Osteocyte (in vitro differentiated cells): ENCODE measurements around the gene IRX4. TPM values are rescaled to one million over a fixed set of nuclear protein-coding genes. Genes with fewer than 3 reads are reported as not detected.
A peak's percentile ranks its signal among the peaks of the same experiment; 100 is the strongest.

Source experiments
- DNase-seq: peaks from one replicate; pipeline ENCODE4 v3.0.0; 2021; ENCODE audit warnings: mixed read lengths; ENCODE audit not compliant: unreplicated experiment; ENCODE audit errors: extremely low spot score
- H3K27ac Mint-ChIP-seq: one replicate; pipeline ENCODE4 v1.8.0; 2021; ENCODE audit warnings: mild to moderate bottlenecking, mixed read lengths; ENCODE audit not compliant: unreplicated experiment
- H3K27me3 Mint-ChIP-seq: one replicate; pipeline ENCODE4 v1.8.0; 2021; ENCODE audit warnings: mixed read lengths; ENCODE audit not compliant: unreplicated experiment
- H3K36me3 Mint-ChIP-seq: one replicate; pipeline ENCODE4 v1.8.0; 2021; ENCODE audit warnings: mixed read lengths; ENCODE audit not compliant: unreplicated experiment
- H3K4me1 Mint-ChIP-seq: one replicate; pipeline ENCODE4 v1.8.0; 2021; ENCODE audit warnings: mixed read lengths; ENCODE audit not compliant: unreplicated experiment
- H3K4me3 Mint-ChIP-seq: one replicate; pipeline ENCODE4 v1.8.0; 2021; ENCODE audit warnings: mild to moderate bottlenecking, moderate library complexity, mixed read lengths; ENCODE audit not compliant: unreplicated experiment
- H3K9me3 Mint-ChIP-seq: one replicate; pipeline ENCODE4 v1.8.0; 2021; ENCODE audit warnings: mixed read lengths; ENCODE audit not compliant: unreplicated experiment
- total RNA-seq: library from RNA; stranded (reverse); gene quantifications from 2 replicates; pipeline ENCODE4 v1.2.1, GENCODE V29; 2021
- TF ChIP-seq, protein P1 (sequence below): fragments of 200-600 bp; sonication (generic); IDR thresholded peaks from 2 replicates; pipeline ENCODE4 v1.5.0; 2021; ENCODE audit warnings: antibody characterized with exemption, mild to moderate bottlenecking, moderate library complexity

IRX4 gene
- total RNA-seq, 1 donor from 2014 or later = not detected

GRCh38 chr5:1885404-1885755 is 2.7 kb upstream of the IRX4 start:
- Mint-ChIP-seq H3K9me3 (no peaks in the 10 kb centered on the region), H3K4me1 (peaks cover 2% of the 10 kb centered on the region), H3K36me3 (no peaks in the 10 kb centered on the region), H3K27me3 (peaks cover 38% of the 10 kb centered on the region), H3K27ac (no peak overlapping the region), H3K4me3 (no peak overlapping the region)
- DNase-seq = no peak
- TF ChIP-seq, protein P1, sequence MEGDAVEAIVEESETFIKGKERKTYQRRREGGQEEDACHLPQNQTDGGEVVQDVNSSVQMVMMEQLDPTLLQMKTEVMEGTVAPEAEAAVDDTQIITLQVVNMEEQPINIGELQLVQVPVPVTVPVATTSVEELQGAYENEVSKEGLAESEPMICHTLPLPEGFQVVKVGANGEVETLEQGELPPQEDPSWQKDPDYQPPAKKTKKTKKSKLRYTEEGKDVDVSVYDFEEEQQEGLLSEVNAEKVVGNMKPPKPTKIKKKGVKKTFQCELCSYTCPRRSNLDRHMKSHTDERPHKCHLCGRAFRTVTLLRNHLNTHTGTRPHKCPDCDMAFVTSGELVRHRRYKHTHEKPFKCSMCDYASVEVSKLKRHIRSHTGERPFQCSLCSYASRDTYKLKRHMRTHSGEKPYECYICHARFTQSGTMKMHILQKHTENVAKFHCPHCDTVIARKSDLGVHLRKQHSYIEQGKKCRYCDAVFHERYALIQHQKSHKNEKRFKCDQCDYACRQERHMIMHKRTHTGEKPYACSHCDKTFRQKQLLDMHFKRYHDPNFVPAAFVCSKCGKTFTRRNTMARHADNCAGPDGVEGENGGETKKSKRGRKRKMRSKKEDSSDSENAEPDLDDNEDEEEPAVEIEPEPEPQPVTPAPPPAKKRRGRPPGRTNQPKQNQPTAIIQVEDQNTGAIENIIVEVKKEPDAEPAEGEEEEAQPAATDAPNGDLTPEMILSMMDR = no peak

- DNase-seq = no peak
- no peaks in the 10 kb centered on the region for H3K9me3 Mint-ChIP-seq
- H3K27me3 Mint-ChIP-seq = peaks cover 42% of the 10 kb centered on the region
- TF ChIP-seq, protein P1 = no peak
- H3K36me3 Mint-ChIP-seq = no peaks in the 10 kb centered on the region
- H3K27ac Mint-ChIP-seq = no peak overlapping the region
- peaks cover 2% of the 10 kb centered on the region for H3K4me1 Mint-ChIP-seq
- no peak overlapping the region for H3K4me3 Mint-ChIP-seq
Measured at GRCh38 chr5:1884678-1885403, 2.1 kb upstream of the IRX4 start.

DNA sequence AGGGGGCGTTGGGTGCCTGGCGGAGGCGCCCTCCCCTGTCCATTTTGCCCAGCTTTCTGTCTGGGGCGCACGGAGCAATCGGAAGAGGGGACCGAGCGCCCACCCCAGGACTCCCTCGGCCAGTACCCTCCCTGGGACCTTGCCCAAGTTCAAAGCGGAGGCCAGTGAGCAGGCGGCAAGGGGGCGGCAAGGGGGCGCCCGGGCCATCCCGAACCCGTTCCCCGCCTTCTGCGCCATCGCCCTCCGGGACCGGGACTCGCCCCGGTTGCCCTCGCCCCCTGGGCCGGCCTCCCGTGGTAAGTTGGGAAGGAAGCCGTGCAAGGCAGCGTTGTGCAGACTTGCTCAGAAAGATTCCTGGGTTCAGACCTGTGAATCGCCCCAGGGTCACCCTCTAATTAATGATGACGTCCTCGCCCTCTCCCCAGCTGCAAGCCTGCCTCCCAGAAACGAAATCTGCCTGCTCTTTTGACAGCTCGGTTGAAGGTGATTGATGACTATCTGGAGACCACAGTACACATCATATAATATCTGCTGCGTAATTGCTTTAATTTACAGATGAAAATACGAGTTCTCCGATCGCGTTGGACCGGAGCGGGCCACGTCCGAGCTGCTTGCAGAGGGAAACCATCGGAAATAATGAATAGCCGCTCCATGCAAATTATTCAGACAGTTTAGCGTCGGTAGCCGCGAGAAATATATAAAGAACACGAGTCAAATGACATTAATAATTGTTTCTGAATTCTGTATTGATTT is 1.4 kb upstream of the IRX4 start:
- no peak overlapping the region for H3K27ac Mint-ChIP-seq
- peaks cover 45% of the 10 kb centered on the region for H3K27me3 Mint-ChIP-seq
- H3K9me3 Mint-ChIP-seq = no peaks in the 10 kb centered on the region

DNA sequence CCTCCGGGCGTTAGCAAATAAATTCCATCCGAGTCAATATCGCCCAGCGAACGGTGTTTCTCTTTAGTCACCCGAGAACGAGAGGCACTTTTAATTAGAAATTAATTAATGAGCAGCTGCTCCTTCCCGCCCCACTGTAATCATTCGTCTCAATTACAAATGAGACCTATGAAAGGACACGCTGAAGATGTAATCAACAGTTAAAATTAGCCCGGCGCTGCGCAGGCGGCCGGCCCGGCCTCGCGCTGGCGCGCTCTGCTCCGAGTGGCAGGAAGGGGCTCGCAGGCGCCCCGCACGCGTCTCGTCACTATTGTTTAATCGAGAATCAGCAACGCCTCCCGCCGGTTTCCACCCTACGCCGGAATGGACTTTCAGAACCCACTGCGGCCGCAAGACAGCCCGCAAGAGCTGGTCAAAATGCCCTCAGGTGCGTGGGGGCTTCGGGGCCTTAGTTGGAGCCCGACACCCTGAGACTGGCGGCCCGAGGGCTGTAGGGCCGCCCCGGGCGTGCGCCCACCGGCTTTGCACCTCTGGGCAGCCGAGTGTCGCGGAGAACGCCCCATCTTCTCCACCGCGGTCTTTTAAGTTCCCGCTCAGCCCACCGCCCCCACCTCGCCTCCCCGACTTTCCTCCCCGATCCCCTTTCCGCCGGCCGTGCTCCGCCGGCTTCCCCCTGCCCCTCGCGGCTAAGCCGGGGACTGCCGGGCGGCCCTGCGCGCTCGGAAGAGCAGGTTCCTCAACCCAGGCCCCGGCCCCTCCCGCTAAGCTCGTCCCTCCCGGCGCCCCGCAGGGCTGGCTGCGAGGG is 597 bp upstream of the IRX4 start:
- Mint-ChIP-seq H3K27me3 (peaks cover 38% of the 10 kb centered on the region), H3K9me3 (no peaks in the 10 kb centered on the region)

More for the DNA sequence above, 1.4 kb upstream of the IRX4 start:
- Mint-ChIP-seq H3K4me1 (peaks cover 2% of the 10 kb centered on the region), H3K4me3 (no peak overlapping the region), H3K36me3 (no peaks in the 10 kb centered on the region)
- DNase-seq = no peak
- TF ChIP-seq, protein P1 = no peak

More for the DNA sequence above, 597 bp upstream of the IRX4 start:
- Mint-ChIP-seq H3K36me3 (no peaks in the 10 kb centered on the region), H3K4me1 (peaks cover 2% of the 10 kb centered on the region), H3K27ac (no peak overlapping the region), H3K4me3 (peak overlapping the region; percentile 38)
- TF ChIP-seq, protein P1 = peak; percentile 33
- no peak for DNase-seq
